Eye (tissue), 1 donor: Measurements from ENCODE around the gene MYH11.
A peak's percentile ranks its signal among the peaks of the same experiment; 100 is the strongest.
"Not testable (repeated sequence)": the region's sequence is repeated elsewhere in the genome, so short reads cannot be mapped to it uniquely, and the experiment has no call there.

Source experiments
- DNase-seq: peaks from one replicate; pipeline ENCODE4 v3.0.0-alpha.2; 2015

Gene MYH11

DNA sequence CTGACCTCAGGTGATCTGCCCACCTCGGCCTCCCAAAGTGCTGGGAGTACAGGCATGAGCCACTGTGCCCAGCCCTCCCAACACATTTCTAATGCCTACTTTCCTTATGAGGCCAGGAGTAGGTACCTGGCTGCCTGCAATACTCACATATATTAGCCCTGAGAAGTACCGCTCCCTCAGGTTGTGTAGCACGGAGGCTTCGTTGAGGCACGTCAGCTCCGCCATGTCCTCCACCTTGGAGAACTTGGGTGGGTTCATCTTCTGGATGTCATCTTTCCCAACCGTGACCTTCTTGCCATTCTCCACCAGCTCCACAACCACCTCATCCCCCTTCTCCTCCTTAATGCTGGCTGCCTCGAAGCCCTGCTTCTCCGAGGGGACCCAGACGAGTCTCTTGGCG is 19.1 kb downstream of the MYH11 start:
- DNase-seq = no peak

DNA sequence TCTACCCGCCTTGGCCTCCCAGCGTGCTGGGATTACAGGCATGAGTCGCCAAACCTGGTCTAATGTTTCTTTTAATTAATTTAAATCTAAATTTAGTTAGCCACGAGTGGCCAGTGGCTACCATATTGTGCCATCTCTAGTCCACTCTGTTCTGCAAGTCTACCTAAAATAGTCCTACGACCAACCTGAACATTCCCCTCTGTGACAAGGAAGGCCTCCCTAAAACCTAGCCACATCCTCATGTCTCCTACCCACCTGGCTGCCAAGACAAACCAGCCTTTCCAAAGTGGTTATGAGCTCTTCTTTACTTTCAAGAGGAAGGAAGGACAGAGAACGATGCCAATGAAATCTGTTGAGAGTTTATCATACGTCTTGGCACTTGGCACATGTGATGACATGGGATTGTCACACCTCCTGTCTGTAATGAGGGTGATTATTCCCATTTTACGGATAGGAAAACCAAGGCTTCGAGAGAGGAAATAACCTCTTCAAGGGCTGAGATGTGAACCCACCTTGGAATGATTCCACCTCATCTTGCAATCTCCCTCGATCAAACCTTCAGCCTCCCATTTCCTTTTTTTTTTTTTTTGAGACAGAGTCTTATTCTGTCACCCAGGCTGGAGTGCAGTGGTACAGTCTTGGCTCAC is 19.7 kb downstream of the MYH11 start:
- no peak for DNase-seq

DNA sequence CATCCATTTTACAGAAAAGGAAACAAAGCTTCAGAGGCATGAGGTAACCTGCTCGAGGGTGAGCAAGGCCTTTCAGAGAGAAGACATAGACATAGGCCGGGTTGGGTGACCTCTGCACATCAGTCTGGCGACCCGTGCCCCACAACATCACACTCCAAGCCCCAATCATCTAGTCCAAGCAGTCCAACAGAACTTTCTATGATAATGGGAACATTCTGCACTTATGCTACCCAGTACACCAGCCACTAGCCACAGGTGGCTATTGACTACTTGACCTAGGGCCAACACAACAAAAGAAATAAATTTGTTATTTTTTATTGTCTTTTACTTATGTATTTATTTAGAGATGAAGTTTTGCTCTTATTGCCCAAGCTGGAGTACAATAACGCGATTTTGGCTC is 20.8 kb downstream of the MYH11 start:
- no peak for DNase-seq

DNA sequence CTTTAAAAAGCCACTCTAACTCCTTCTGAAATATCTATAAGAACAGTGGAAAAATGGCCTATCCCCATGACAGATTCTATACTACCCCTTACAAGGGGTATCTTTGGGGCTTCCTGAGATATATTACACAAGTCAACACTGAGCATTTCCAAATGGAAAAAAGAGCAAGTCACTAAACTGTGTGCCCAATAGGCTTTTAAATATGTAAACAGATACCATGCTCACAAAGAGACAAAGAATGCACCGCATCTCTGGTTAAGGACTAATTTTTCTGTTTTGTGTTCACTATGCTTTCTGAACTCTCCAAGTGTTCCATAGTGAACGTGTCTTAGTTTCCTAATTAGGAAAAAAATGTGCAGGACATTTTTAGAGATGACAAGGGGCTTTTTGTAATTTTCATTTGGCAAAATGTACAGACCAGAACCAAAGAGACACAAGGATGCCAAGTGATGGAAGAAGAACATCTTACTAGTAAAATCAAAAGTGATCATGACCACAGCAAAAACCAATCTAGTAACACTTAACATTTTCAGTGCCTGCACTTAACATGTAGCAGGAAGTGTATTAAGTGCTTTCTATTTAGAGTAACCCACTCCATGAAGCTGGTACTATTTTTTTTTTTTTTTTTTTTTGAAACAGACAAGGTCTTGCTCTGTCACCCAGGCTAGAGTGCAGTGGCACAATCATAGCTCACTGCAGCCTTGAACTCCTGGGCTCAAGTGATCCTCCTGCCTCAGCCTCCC is 21.5 kb downstream of the MYH11 start:
- DNase-seq = no peak

DNA sequence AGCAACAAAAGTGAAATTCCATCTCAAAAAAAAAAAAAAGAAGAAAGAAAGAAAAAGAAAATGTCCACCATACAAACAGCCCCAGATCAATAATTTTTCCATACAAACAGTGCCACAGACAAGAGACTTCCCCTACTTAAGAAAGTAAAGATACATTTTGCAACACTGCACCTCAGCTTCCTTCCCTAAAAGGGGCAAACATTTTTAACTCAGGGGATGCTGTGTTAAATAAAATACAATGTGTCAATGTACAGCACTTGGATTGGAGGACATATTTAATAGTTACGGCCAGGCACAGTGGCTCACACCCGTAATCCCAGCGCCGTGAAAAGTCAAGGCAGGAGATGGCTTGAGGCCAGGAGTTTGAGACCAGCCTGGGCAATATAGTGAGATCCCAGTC is 22.3 kb downstream of the MYH11 start:
- DNase-seq = no peak

DNA sequence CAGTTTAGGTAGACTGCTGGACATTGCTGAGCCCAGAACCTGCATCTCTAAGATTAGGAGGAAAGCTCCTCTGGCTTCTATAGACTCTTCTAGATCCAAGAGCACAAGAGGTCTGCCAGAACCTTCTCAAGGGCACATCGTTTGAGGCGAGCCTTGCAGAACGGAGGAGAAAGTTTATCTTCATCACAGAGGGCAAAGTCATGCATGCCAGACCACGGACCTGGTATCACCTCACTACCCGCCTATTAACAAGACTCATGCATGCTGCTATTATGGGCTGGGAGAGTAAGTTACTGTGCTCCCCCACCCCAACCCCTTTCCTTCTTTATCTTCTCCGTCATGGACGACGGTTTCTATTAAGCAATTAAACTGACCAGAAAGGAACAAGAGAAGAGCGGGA is 23.3 kb downstream of the MYH11 start:
- DNase-seq = no peak

DNA sequence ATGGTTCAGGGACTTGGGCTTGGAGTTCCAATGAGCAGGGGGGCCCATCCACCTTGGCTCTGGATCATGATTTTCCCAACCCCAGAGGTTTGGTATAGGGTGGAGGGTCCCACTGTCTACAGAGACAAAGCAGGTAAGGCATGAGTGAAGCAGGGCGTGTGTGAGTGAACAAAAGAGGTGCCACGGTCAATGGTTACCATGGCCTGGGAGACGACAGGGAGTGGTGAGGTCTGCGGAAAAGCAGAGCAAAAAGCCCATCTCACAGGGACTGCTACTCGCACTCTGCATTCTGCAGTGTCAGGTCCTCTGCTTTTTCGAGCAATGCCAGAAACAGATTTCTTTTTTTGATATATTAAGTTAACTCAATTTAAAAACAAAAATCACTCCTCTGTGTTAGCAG is 24.6 kb downstream of the MYH11 start:
- no peak for DNase-seq

DNA sequence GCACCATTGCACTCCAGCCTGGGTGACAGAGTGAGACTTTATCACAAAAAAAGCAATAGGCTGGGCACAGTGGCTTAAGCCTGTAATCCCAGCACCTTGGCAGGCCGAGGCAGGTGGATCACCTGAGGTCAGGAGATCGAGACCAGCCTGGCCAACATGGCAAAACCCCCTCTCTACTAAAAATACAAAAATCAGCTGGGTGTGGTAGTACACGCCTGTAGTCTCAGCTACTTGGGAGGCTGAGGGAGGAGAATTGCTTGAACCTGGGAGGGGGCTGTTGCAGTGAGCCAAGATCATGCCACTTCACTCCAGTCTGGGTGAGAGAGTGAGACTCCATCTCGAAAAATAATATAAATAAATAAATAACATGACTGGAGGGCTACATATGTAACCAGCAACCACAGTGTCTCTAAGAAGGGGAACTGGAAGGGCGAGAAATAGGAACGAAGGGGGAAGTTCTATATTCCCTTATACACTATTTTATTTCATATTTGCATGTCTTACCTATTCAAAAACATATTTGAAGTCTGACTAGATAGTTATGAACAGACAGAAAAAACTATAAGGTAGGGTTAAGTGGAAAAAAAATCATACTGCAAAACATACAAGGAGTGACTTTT is 25.9 kb downstream of the MYH11 start:
- no peak for DNase-seq

- DNase-seq = no peak
These were observed 27.4 kb downstream of the MYH11 start for GRCh38 chr16:15829460-15829859.

DNA sequence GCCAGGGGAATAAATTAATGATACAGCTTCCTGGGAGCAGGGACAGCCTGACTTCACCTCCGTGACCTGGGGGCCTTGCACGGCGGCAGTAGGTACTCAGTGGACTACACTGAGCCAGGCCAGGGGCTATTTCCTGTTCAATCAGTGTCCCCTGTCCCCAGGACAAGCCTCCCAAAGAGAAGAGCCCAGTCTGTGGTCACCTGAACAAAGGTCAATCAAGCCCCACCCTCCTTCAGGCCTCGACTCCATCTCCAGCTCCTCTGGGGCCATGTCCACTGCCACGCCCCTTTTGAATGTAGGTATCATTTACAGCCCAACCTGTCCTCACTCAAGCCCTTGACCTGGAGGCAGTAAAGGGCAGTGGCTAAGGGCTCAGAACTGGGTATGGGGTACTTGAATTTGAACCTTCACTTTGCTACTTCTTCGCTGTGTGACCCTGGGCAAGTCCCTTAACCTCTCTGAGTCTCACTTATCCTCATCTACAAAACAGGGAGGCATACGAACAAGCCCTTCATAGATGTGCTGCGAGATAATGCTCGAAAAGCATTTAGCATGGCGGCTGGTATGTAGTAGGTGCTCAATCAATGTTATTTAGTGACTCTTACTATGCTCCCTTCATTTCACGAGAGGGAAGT is 29.0 kb downstream of the MYH11 start:
- no peak for DNase-seq

- DNase-seq = no peak
These were observed 29.5 kb downstream of the MYH11 start for GRCh38 chr16:15827299-15827698.

GRCh38 chr16:15825750-15826305 is 31.0 kb downstream of the MYH11 start:
- DNase-seq = no peak

- DNase-seq = no peak
These were observed 33.9 kb downstream of the MYH11 start for GRCh38 chr16:15822957-15823356.

- no peak for DNase-seq
These were observed 36.0 kb downstream of the MYH11 start for GRCh38 chr16:15820837-15821236.

DNA sequence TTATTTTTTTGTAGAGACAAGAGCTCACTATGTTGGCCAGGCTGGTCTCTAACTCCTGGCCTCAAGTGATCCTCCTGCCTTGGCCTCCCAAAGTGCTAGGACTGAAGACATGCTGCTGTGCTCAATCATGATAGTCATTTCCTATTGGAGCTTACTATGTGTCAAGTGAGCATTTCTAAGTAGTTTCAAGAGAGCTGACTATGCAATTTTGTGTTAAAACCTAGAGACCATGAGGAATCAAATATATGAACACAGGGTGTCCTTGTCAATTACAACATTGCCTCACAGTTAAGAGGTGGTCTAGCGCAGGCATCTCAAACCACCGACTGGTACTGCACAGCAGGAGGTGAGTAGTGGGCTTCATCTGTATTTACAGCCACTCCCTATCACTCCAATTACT is 37.8 kb downstream of the MYH11 start:
- DNase-seq = no peak

- no peak for DNase-seq
These were observed 39.4 kb downstream of the MYH11 start for GRCh38 chr16:15817446-15817845.

DNA sequence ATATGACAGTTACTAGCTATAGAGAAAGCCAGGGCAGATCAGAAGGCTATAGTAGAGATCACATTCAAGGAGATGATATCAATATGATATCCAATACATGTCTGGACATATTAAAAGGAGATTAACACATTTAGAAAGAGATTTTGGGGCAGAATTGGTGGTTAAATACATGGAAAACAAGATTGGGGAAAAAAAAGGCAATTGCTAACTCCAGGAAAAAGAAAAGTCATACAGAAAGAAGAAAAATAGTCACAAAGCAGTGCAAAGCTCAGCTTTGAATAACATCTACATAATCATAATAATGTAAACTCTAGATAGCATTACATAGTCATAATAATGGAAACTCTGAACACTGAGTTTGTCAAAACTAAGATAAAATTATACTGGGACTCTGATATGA is 40.6 kb downstream of the MYH11 start:
- no peak for DNase-seq

GRCh38 chr16:15812401-15812750 is 44.5 kb downstream of the MYH11 start:
- not testable (repeated sequence) for DNase-seq

DNA sequence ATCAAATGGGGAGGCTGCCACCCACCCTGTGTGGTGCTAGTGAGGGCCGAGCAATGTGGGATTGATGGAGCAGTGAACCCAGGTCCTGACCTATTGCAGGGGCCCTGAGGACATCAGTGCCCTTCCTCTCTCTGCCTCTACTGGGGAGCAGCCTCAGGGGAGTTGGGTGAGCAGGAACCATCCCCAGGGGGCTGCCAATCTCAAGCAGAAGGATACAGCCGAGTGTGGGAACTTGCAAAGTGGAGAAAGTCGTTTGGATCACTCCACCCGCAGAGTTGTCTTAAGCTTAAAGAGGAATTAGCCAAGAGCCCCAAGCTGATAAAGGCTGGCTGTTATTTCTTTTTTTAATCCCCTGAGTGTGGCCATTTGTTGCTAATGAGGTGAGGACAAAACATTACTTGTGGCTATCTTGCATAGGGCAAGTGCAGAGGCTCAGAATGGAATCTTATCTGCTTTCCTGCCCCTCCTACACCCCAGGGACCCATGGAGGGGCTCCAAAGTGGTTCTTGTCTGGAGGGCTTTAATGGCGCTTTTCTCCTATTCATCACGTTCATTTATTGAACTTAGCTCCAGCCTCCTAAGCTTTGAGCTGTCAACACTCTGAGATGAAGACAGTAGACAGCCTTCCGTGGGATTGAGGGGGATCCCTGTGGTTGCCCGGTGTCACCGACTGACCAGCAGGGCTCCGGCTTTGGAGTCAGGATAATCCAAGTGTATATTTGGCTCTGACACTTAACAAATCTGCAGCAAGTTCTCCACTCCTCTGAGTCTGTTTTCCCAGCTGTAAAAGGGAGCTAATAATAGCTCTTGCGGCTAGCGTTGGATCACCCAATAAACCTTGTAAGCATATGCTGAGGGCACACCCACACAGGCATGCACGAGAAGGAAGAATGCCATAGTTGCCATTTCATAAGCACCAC is 45.1 kb downstream of the MYH11 start:
- peak; percentile 45 for DNase-seq

DNA sequence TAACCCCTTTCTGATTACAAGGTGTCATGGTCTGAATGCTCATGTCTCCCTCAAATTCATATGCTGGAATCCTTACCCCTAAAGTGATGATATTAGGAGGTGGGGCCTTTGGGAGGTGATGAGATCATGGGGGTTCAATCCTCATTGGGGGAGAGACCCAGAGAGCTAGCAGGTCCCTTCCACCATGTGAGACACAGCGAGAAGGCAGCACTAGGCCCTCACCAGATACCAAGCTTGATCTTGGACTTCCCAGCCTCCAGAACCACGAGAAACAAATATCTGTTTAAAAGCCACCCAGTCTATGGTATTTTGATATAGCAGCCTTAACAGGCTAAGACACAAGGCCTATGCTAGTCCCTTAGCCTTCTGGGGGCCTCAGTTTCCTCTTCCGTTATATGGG is 45.9 kb downstream of the MYH11 start:
- DNase-seq = no peak

DNA sequence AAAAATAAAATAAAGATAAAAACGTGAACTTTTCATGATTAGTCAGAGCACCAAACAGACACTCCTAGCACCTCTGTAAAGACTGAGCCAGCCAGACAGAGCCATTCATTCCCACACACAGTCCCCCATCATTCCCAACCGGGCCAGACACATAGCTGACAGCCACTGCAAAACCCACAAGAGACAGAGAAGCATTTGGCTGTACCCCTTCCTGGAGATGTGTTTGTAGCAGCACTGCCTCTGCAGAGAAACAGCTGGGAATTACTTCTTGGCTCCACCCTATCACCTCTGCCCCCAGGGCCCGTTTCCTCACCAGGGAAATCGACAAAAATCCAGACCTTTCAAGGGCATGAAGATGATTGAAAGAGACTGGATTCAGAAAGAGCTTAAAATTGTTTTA is 46.4 kb downstream of the MYH11 start:
- no peak for DNase-seq

- not testable (repeated sequence) for DNase-seq
These were observed 47.5 kb downstream of the MYH11 start for GRCh38 chr16:15809297-15809696.

GRCh38 chr16:15808071-15808470 is 48.8 kb downstream of the MYH11 start:
- no peak for DNase-seq
